IMR-90 (cell line): ENCODE results near the gene UNC13C. TPM values are rescaled to one million over a fixed set of nuclear protein-coding genes. Genes with fewer than 3 reads are reported as not detected.
"Not testable (repeated sequence)": the region's sequence is repeated elsewhere in the genome, so short reads cannot be mapped to it uniquely, and the experiment has no call there.

Experiments
- ATAC-seq: fragments of 200-7000 bp; cut with Tn5 transposase; 2 replicates; pipeline ENCODE4 v1.9.1; 2020; ENCODE audit warnings: low read depth, mild to moderate bottlenecking, moderate library complexity
- BruUV-seq: library from RNA; stranded (reverse); fragments of 400-500 nt; replicated peaks from 2 replicates; lab custom pipeline; 2021; lab: Mats Ljungman, UMichigan
- CTCF ChIA-PET: fragments of 300-600 bp; formaldehyde crosslinking; extraction: SDS; loops from one replicate; lab custom pipeline; 2021; ENCODE audit warnings: antibody characterized with exemption; lab: Yijun Ruan, JAX
- POLR2A ChIA-PET: fragments of 300-600 bp; sonication (Branson Sonifier 250); formaldehyde crosslinking; loops from one replicate; lab custom pipeline; 2022; ENCODE audit warnings: antibody characterized with exemption; ENCODE audit not compliant: unreplicated experiment; lab: Charles Lee
- DNase-seq: peaks from one replicate; pipeline ENCODE4 v3.0.0; 2013
- H2AFZ ChIP-seq: replicated peaks from 2 replicates; pipeline ENCODE3; 2013; ENCODE audit warnings: low read length, mild to moderate bottlenecking; ENCODE audit not compliant: poor library complexity
- H2AK5ac ChIP-seq: 2 replicates; pipeline ENCODE4 v1.6.1; 2013; ENCODE audit warnings: low read depth, low read length, inconsistent platforms
- H2AK9ac ChIP-seq: replicated peaks from 2 replicates; pipeline ENCODE3; 2013; ENCODE audit warnings: mild to moderate bottlenecking, low read depth, low read length, moderate library complexity; ENCODE audit not compliant: poor library complexity
- H2BK120ac ChIP-seq: 2 replicates; pipeline ENCODE4 v1.6.1; 2013; ENCODE audit warnings: low read depth, low read length, inconsistent platforms
- H2BK15ac ChIP-seq: 3 replicates; pipeline ENCODE4 v1.6.1; 2013; ENCODE audit warnings: low read depth, low read length, inconsistent platforms
- H2BK20ac ChIP-seq: 2 replicates; pipeline ENCODE4 v1.6.1; 2013; ENCODE audit warnings: low read depth, mild to moderate bottlenecking, inconsistent platforms, low read length, moderate library complexity
- H2BK5ac ChIP-seq: 2 replicates; pipeline ENCODE4 v1.6.1; 2013; ENCODE audit warnings: mild to moderate bottlenecking, low read depth, low read length, inconsistent platforms; ENCODE audit not compliant: poor library complexity, severe bottlenecking
- H3K14ac ChIP-seq: replicated peaks from 2 replicates; pipeline ENCODE4 v1.6.1; 2013; ENCODE audit warnings: low read depth, low read length, inconsistent platforms
- H3K18ac ChIP-seq: 2 replicates; pipeline ENCODE4 v1.6.1; 2013; ENCODE audit warnings: low read depth, low read length, control low read depth
- H3K23ac ChIP-seq: 2 replicates; pipeline ENCODE4 v1.6.1; 2013; ENCODE audit warnings: low read depth, low read length, inconsistent platforms
- H3K27ac ChIP-seq: 2 replicates; pipeline ENCODE4 v1.5.1; 2013; ENCODE audit warnings: mild to moderate bottlenecking, control low read depth, low read length; ENCODE audit not compliant: insufficient read depth
- H3K27me3 ChIP-seq: 2 replicates; pipeline ENCODE4 v1.6.1; 2013; ENCODE audit warnings: low read length; ENCODE audit not compliant: control insufficient read depth, insufficient read depth
- H3K36me3 ChIP-seq: 2 replicates; pipeline ENCODE4 v1.6.1; 2013; ENCODE audit warnings: low read length, mixed read lengths; ENCODE audit not compliant: control insufficient read depth, insufficient read depth
- H3K4ac ChIP-seq: 2 replicates; pipeline ENCODE4 v1.6.1; 2013; ENCODE audit warnings: low read depth, low read length, inconsistent platforms
- H3K4me1 ChIP-seq: 2 replicates; pipeline ENCODE4 v1.6.1; 2013; ENCODE audit warnings: low read length, mixed read lengths; ENCODE audit not compliant: control insufficient read depth, insufficient read depth
- H3K4me2 ChIP-seq: 2 replicates; pipeline ENCODE4 v1.6.1; 2013; ENCODE audit warnings: low read depth, mild to moderate bottlenecking, control low read depth, low read length, moderate library complexity
- H3K4me3 ChIP-seq: 2 replicates; pipeline ENCODE4 v1.5.1; 2013; ENCODE audit warnings: low read depth, mild to moderate bottlenecking, control low read depth, low read length, moderate library complexity; ENCODE audit not compliant: insufficient read depth
- H3K56ac ChIP-seq: 2 replicates; pipeline ENCODE4 v1.6.1; 2013; ENCODE audit warnings: low read length, inconsistent platforms; ENCODE audit not compliant: insufficient read depth; ENCODE audit errors: extremely low read depth
- H3K79me1 ChIP-seq, 2 experiments: 2 replicates each; pipeline ENCODE4 v1.6.1; 2013; ENCODE audit warnings: low read length in 2 of 2, inconsistent platforms in 1 of 2, low read depth in 1 of 2
- H3K9ac ChIP-seq: 2 replicates; pipeline ENCODE4 v1.6.1; 2013; ENCODE audit warnings: low read depth, low read length, control low read depth
- H3K9me1 ChIP-seq: 2 replicates; pipeline ENCODE4 v1.6.1; 2013; ENCODE audit warnings: low read length, inconsistent platforms; ENCODE audit not compliant: insufficient read depth
- H3K9me3 ChIP-seq: 2 replicates; pipeline ENCODE4 v1.6.1; 2013; ENCODE audit warnings: low read length; ENCODE audit not compliant: control insufficient read depth, insufficient read depth
- H4K20me1 ChIP-seq: 2 replicates; pipeline ENCODE4 v1.6.1; 2013; ENCODE audit warnings: low read length, inconsistent platforms; ENCODE audit not compliant: insufficient read depth
- H4K5ac ChIP-seq: 2 replicates; pipeline ENCODE4 v1.6.1; 2013; ENCODE audit warnings: mild to moderate bottlenecking, low read depth, low read length, control low read depth
- H4K8ac ChIP-seq, 2 experiments: 2 replicates each; pipeline ENCODE4 v1.6.1; 2013; ENCODE audit warnings: low read depth in 2 of 2, low read length in 2 of 2, control low read depth in 1 of 2, inconsistent platforms in 1 of 2
- H4K91ac ChIP-seq: 2 replicates; pipeline ENCODE4 v1.6.1; 2013; ENCODE audit warnings: low read depth, low read length, inconsistent platforms; ENCODE audit not compliant: insufficient read depth
- FOS ChIP-seq: fragments of 150-350 bp; IDR thresholded peaks from 2 replicates; pipeline ENCODE4 v1.6.1; 2016; ENCODE audit warnings: low read depth, low read length
- NFE2L2 ChIP-seq: fragments of 150-350 bp; IDR thresholded peaks from 2 replicates; pipeline ENCODE4 v1.6.1; 2016; ENCODE audit warnings: low read depth, mild to moderate bottlenecking, low read length
- WGBS, 2 experiments: methylation state at CpG; one replicate each; pipeline versions ENCODE4 v1.1.5 to v1.1.7; 2013; ENCODE audit warnings: missing lambda C conversion rate in 2 of 2; ENCODE audit not compliant: insufficient read length in 1 of 2; ENCODE audit errors: extremely low coverage in 2 of 2; 5-methylcytosine and 5-hydroxymethylcytosine counted together
- dilution Hi-C: fragments of 300-500 bp; cut with HindIII; formaldehyde crosslinking; loops from one replicate; pipeline ENCODE4 v1.14.3; 2018; ENCODE audit warnings: low sequenced_read_pairs; ENCODE audit not compliant: unreplicated experiment
- in situ Hi-C: fragments of 300-500 bp; cut with MboI; formaldehyde crosslinking; loops from 3 replicates; pipeline ENCODE4 v1.14.3; 2019; ENCODE audit warnings: low sequenced_read_pairs, inconsistent platforms, mixed read lengths
- intact Hi-C: fragments of 100-400 bp; cut with micrococcal nuclease; formaldehyde crosslinking; loops from 2 replicates; pipeline ENCODE4 v1.10.0; 2022
- polyA plus RNA-seq, 3 experiments: library from polyadenylated mRNA; depleted of rRNA; stranded (reverse); fragments of >200 nt; gene quantifications; 2 replicates each; pipeline ENCODE4 v1.2.3, GENCODE V29; 2012; ENCODE audit warnings: low replicate concordance in 1 of 3
- total RNA-seq: library from RNA; depleted of rRNA; stranded (reverse); fragments of >200 nt; gene quantifications from 2 replicates; pipeline ENCODE4 v1.2.3, GENCODE V29; 2012

UNC13C gene
- total and polyA plus RNA-seq, 2 of the 4 experiments (the other 2 are of a cell fraction): not detected

- ATAC-seq: no peak
- Histone ChIP-seq H2BK15ac (no peak overlapping the region), H3K79me1 (no peaks in the 10 kb centered on the region), H3K4me1 (no peaks in the 10 kb centered on the region), H2AK9ac (no peak overlapping the region), H2BK20ac (no peak overlapping the region), H3K27me3 (no peaks in the 10 kb centered on the region), H3K4ac (no peak overlapping the region), H3K18ac (no peak overlapping the region), H4K8ac (no peak overlapping the region), H3K4me2 (no peak overlapping the region), H3K27ac (no peak overlapping the region), H3K9ac (no peak overlapping the region), H3K14ac (no peak overlapping the region), H3K36me3 (no peaks in the 10 kb centered on the region), H3K9me1 (no peaks in the 10 kb centered on the region), H4K20me1 (no peaks in the 10 kb centered on the region), H4K5ac (no peak overlapping the region), H3K9me3 (peaks cover 4% of the 10 kb centered on the region), H2AFZ (no peak overlapping the region), H3K23ac (no peak overlapping the region), H4K91ac (no peak overlapping the region), H2AK5ac (no peak overlapping the region), H2BK120ac (no peak overlapping the region), H2BK5ac (no peak overlapping the region), H3K4me3 (no peak overlapping the region), H3K56ac (no peak overlapping the region)
- TF ChIP-seq FOS (no peak), NFE2L2 (no peak)
- no peak for DNase-seq
- intact Hi-C loops: no loop called here
- in situ Hi-C loops: no loop called here
- CTCF ChIA-PET: no interaction called here
- POLR2A ChIA-PET: no interaction called here
- no CpG with 5 or more reads among the region's 4 CpGs for WGBS, 2 experiments
- BruUV-seq: no TSS peak
- dilution Hi-C loops: no loop called here
Measured at GRCh38 chr15:54428596-54428995, 450.4 kb downstream of the UNC13C start.

DNA sequence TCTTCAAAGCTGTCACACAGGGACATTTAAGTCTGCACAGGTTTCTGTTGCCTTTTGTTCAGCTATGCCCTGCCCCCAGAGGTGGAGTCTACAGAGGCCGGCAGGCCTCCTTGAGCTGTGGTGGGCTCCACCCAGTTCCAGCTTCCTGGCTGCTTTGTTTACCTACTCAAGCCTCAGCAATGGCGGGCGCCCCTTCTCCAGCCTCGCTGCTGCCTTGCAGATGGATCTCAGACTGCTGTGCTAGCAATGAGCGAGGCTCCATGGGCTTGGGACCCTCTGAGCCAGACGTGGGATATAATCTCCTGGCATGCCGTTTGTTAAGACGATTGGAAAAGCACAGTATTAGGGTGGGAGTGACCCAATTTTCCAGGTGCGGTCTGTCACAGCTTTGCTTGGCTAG is 472.0 kb downstream of the UNC13C start:
- H4K5ac ChIP-seq, H3K4me1 ChIP-seq, H2AK5ac ChIP-seq, H2AK9ac ChIP-seq, H2AFZ ChIP-seq, H3K79me1 ChIP-seq, CTCF ChIA-PET, H4K8ac ChIP-seq, dilution Hi-C loops, BruUV-seq, in situ Hi-C loops, H3K27me3 ChIP-seq, H4K20me1 ChIP-seq, H3K4me3 ChIP-seq, H3K4ac ChIP-seq, H3K9me1 ChIP-seq, H3K27ac ChIP-seq, DNase-seq, H2BK5ac ChIP-seq, H2BK20ac ChIP-seq, H4K91ac ChIP-seq, H3K4me2 ChIP-seq, H3K23ac ChIP-seq, intact Hi-C loops, H3K14ac ChIP-seq, H3K56ac ChIP-seq, H2BK15ac ChIP-seq, ATAC-seq, H2BK120ac ChIP-seq, POLR2A ChIA-PET, H3K18ac ChIP-seq, H3K36me3 ChIP-seq, H3K9ac ChIP-seq: not testable (repeated sequence)
- H3K9me3 ChIP-seq: peaks cover 16% of the 10 kb centered on the region
- 0% methylated on average over 1 of the region's 9 CpGs; no CpG with 5 or more reads in 1 of the 2 experiments for WGBS, 2 experiments
